ENCODE data around the gene TRABD2B. TPM values are rescaled to one million over a fixed set of nuclear protein-coding genes. Genes with fewer than 3 reads are reported as not detected.

TRABD2B gene
- total RNA-seq, 1 experiment from 2014 or later, result 0.05 TPM

DNA sequence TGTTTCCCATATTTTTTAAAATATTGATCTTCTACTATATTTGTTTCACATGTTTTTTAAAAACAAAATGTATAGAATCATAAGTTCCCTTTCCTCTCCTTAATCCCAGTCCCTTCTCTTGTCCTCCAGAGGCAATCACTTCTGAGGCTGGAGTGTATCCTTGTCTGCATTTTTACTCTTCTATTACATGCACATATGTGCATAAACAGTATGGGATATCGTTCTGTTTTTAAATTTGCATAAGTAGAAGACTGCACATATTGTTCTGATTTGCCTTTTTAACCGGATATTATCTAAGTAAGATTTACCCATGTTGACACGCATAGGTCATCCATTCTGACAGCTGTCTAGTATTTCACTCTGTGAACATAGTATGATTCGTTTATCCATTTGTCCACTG, 142.0 kb downstream of the TRABD2B start:
- Histone ChIP-seq H3K4me1 (ENCODE audit: control insufficient read depth in 1 of 2, insufficient read depth in 2 of 2, low read length in 2 of 2) (no peaks in the 10 kb centered on the region), H4K20me1 (ENCODE audit: insufficient read depth) (no peaks in the 10 kb centered on the region), H3K4me3 (replicated peaks in 1 of 2; ENCODE audit: low read depth in 1 of 2, low read length in 2 of 2) (no peak overlapping the region), H3K4me2 (ENCODE audit: low read length) (no peak overlapping the region), H3K36me3 (ENCODE audit: control insufficient read depth in 1 of 2, insufficient read depth in 2 of 2, low read length in 2 of 2) (no peaks in the 10 kb centered on the region), H3K9me3 (ENCODE audit: control insufficient read depth in 1 of 2, insufficient read depth in 1 of 2, low read depth in 1 of 2, low read length in 2 of 2) (no peaks in the 10 kb centered on the region), H3K27ac (ENCODE audit: low read depth, low read length) (no peak overlapping the region), H3K9me2 (ENCODE audit: insufficient read depth) (no peaks in the 10 kb centered on the region), H2AFZ (ENCODE audit: low read depth, low read length, poor library complexity, severe bottlenecking) (no peak overlapping the region), H3K27me3 (ENCODE audit: insufficient read depth, low read length) (no peaks in the 10 kb centered on the region), H3K79me2 (ENCODE audit: insufficient read depth, low read length) (no peaks in the 10 kb centered on the region), H3K9ac (ENCODE audit: low read length) (no peak overlapping the region)
- ChIA-PET POLR2A (no interaction called here), RAD21 (ENCODE audit: low non-redundant PET in 1 of 2, low total read pairs in 2 of 2, uncharacterized antibody in 2 of 2, unreplicated experiment in 2 of 2) (no interaction called here), CTCF (no interaction called here)
- BruUV-seq (replicated peaks), result no TSS peak
- no peak for ATAC-seq
- TF ChIP-seq EGR1 (IDR thresholded peaks at IDR 0.05; ENCODE audit: low read depth) (no peak), EZH2 (IDR thresholded peaks at IDR 0.05) (no peak), FOSL1 (IDR thresholded peaks at IDR 0.05; ENCODE audit: low read depth) (no peak), RAD21 (IDR thresholded peaks at IDR 0.05; ENCODE audit: low read depth) (no peak), CEBPB (IDR thresholded peaks at IDR 0.05; ENCODE audit: low read depth) (no peak), SP1 (IDR thresholded peaks at IDR 0.05; ENCODE audit: low read depth) (no peak), SIN3A (IDR thresholded peaks at IDR 0.05; ENCODE audit: low read depth) (no peak), ZNF274 (IDR thresholded peaks at IDR 0.05; ENCODE audit: low read depth, low read length) (no peak), EZH2phosphoT487 (IDR thresholded peaks at IDR 0.05; ENCODE audit: borderline replicate concordance) (no peak), POLR2AphosphoS5 (IDR thresholded peaks at IDR 0.05; ENCODE audit: low read depth, low read length) (no peak), ELF1 (IDR thresholded peaks at IDR 0.05; ENCODE audit: borderline replicate concordance, low read depth) (no peak), TCF7L2 (IDR thresholded peaks at IDR 0.05; ENCODE audit: borderline replicate concordance, extremely low read depth, insufficient read depth, insufficient read length) (no peak), POLR2A (IDR thresholded peaks at IDR 0.05; ENCODE audit: borderline replicate concordance, extremely low read depth, insufficient read depth, insufficient read length) (no peak), ZFX (IDR thresholded peaks at IDR 0.05) (no peak)
- TF ChIP-seq, protein P1, sequence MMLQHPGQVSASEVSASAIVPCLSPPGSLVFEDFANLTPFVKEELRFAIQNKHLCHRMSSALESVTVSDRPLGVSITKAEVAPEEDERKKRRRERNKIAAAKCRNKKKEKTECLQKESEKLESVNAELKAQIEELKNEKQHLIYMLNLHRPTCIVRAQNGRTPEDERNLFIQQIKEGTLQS (IDR thresholded peaks at IDR 0.05), result no peak
- TF ChIP-seq, protein P2, sequence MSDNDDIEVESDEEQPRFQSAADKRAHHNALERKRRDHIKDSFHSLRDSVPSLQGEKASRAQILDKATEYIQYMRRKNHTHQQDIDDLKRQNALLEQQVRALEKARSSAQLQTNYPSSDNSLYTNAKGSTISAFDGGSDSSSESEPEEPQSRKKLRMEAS (IDR thresholded peaks at IDR 0.05), result no peak
- TF ChIP-seq, protein P3, sequence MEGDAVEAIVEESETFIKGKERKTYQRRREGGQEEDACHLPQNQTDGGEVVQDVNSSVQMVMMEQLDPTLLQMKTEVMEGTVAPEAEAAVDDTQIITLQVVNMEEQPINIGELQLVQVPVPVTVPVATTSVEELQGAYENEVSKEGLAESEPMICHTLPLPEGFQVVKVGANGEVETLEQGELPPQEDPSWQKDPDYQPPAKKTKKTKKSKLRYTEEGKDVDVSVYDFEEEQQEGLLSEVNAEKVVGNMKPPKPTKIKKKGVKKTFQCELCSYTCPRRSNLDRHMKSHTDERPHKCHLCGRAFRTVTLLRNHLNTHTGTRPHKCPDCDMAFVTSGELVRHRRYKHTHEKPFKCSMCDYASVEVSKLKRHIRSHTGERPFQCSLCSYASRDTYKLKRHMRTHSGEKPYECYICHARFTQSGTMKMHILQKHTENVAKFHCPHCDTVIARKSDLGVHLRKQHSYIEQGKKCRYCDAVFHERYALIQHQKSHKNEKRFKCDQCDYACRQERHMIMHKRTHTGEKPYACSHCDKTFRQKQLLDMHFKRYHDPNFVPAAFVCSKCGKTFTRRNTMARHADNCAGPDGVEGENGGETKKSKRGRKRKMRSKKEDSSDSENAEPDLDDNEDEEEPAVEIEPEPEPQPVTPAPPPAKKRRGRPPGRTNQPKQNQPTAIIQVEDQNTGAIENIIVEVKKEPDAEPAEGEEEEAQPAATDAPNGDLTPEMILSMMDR (IDR thresholded peaks at IDR 0.05 in 2 of 3, conservative IDR thresholded peaks at IDR 0.05 in 1 of 3; ENCODE audit: borderline replicate concordance in 1 of 3, insufficient read depth in 1 of 3, low read depth in 2 of 3, low read length in 2 of 3), result no peak
- intact Hi-C loops (cut with micrococcal nuclease), result no loop called here
- DNase-seq (ENCODE audit: low read depth, low spot score), result no peak

Measured in HCT116 (cell line).